NB4 (cell line): ENCODE results near the gene EPS15.

Experiments used
- CTCF ChIP-seq: IDR thresholded peaks from one replicate; pipeline ENCODE4 v1.5.1; 2012; ENCODE audit warnings: low read depth, low read length
- MAX ChIP-seq: IDR thresholded peaks from 2 replicates; pipeline ENCODE4 v1.6.1; 2011; ENCODE audit warnings: low read depth, low read length
- MYC ChIP-seq: IDR thresholded peaks from 2 replicates; pipeline ENCODE4 v1.6.1; 2011; ENCODE audit warnings: low read depth, low read length
- POLR2A ChIP-seq: IDR thresholded peaks from 2 replicates; pipeline ENCODE4 v1.6.1; 2011; ENCODE audit warnings: mild to moderate bottlenecking; ENCODE audit not compliant: insufficient read length; ENCODE audit errors: extremely low read depth

- TF ChIP-seq POLR2A (no peak), CTCF (no peak), MYC (no peak), MAX (no peak)
These were observed 20.1 kb downstream of the EPS15 start for GRCh38 chr1:51498924-51499323.
